ENCODE measurements around the gene TSPAN16.

TSPAN16 gene

GRCh38 chr19:11324079-11324661 is 28.2 kb downstream of the TSPAN16 start:
- Histone ChIP-seq H3F3A (ENCODE audit: insufficient read depth, low read length) (no peaks in the 10 kb centered on the region), H3K36me3 (replicated peaks; ENCODE audit: insufficient read depth, low read length) (no peaks in the 10 kb centered on the region), H3K27me3 (replicated peaks; ENCODE audit: insufficient read depth, low read length) (no peaks in the 10 kb centered on the region), H3K9me2 (replicated peaks; ENCODE audit: insufficient read depth, low read length) (no peaks in the 10 kb centered on the region), H3K4me2 (ENCODE audit: low read depth, low read length) (no peak overlapping the region), H3K27ac (ENCODE audit: low read length) (no peak overlapping the region), H2AFZ (ENCODE audit: low read length) (no peak overlapping the region), H4K20me1 (ENCODE audit: insufficient read depth, low read length) (no peaks in the 10 kb centered on the region), H3K9me3 (replicated peaks; ENCODE audit: insufficient read depth, low read length) (no peaks in the 10 kb centered on the region), H3K4me3 (ENCODE audit: low read length) (no peak overlapping the region), H3K9ac (ENCODE audit: low read length) (no peak overlapping the region), H3K4me1 (ENCODE audit: low read length) (no peaks in the 10 kb centered on the region), H3K79me2 (ENCODE audit: low read length) (no peaks in the 10 kb centered on the region)
- TF ChIP-seq EZH2phosphoT487 (IDR thresholded peaks at IDR 0.05; ENCODE audit: low read length) (no peak), EZH2 (optimal IDR thresholded peaks at IDR 0.05; ENCODE audit: low read depth, low read length) (no peak), CTCF (IDR thresholded peaks at IDR 0.05; ENCODE audit: low read length) (no peak)
- no peak for DNase-seq

- no peaks in the 10 kb centered on the region for H3K27me3 ChIP-seq (replicated peaks; ENCODE audit: insufficient read depth, low read length)
- TF ChIP-seq EZH2phosphoT487 (IDR thresholded peaks at IDR 0.05; ENCODE audit: low read length) (no peak), CTCF (IDR thresholded peaks at IDR 0.05; ENCODE audit: low read length) (no peak), EZH2 (optimal IDR thresholded peaks at IDR 0.05; ENCODE audit: low read depth, low read length) (no peak)
- DNase-seq = no peak
- no peak overlapping the region for H2AFZ ChIP-seq (ENCODE audit: low read length)
- no peak overlapping the region for H3K4me3 ChIP-seq (ENCODE audit: low read length)
- no peak overlapping the region for H3K9ac ChIP-seq (ENCODE audit: low read length)
- H3K4me2 ChIP-seq (ENCODE audit: low read depth, low read length) = no peak overlapping the region
- no peaks in the 10 kb centered on the region for H3K36me3 ChIP-seq (replicated peaks; ENCODE audit: insufficient read depth, low read length)
- no peak overlapping the region for H3K27ac ChIP-seq (ENCODE audit: low read length)
- no peaks in the 10 kb centered on the region for H4K20me1 ChIP-seq (ENCODE audit: insufficient read depth, low read length)
- H3K9me2 ChIP-seq (replicated peaks; ENCODE audit: insufficient read depth, low read length) = no peaks in the 10 kb centered on the region
- H3K9me3 ChIP-seq (replicated peaks; ENCODE audit: insufficient read depth, low read length) = no peaks in the 10 kb centered on the region
- no peaks in the 10 kb centered on the region for H3K4me1 ChIP-seq (ENCODE audit: low read length)
- no peaks in the 10 kb centered on the region for H3K79me2 ChIP-seq (ENCODE audit: low read length)
- no peaks in the 10 kb centered on the region for H3F3A ChIP-seq (ENCODE audit: insufficient read depth, low read length)
Observed at GRCh38 chr19:11324748-11325389, 28.9 kb downstream of the TSPAN16 start.

GRCh38 chr19:11325544-11325943 is 29.6 kb downstream of the TSPAN16 start:
- no peak overlapping the region for H3K4me3 ChIP-seq (ENCODE audit: low read length)
- no peak overlapping the region for H2AFZ ChIP-seq (ENCODE audit: low read length)
- no peaks in the 10 kb centered on the region for H3K36me3 ChIP-seq (replicated peaks; ENCODE audit: insufficient read depth, low read length)
- TF ChIP-seq CTCF (IDR thresholded peaks at IDR 0.05; ENCODE audit: low read length) (no peak), EZH2 (optimal IDR thresholded peaks at IDR 0.05; ENCODE audit: low read depth, low read length) (no peak), EZH2phosphoT487 (IDR thresholded peaks at IDR 0.05; ENCODE audit: low read length) (no peak)
- no peaks in the 10 kb centered on the region for H3K4me1 ChIP-seq (ENCODE audit: low read length)
- H3K27ac ChIP-seq (ENCODE audit: low read length) = no peak overlapping the region
- no peaks in the 10 kb centered on the region for H3K9me2 ChIP-seq (replicated peaks; ENCODE audit: insufficient read depth, low read length)
- H3K9ac ChIP-seq (ENCODE audit: low read length) = no peak overlapping the region
- H3K79me2 ChIP-seq (ENCODE audit: low read length) = no peaks in the 10 kb centered on the region
- H3K27me3 ChIP-seq (replicated peaks; ENCODE audit: insufficient read depth, low read length) = no peaks in the 10 kb centered on the region
- no peak overlapping the region for H3K4me2 ChIP-seq (ENCODE audit: low read depth, low read length)
- H4K20me1 ChIP-seq (ENCODE audit: insufficient read depth, low read length) = no peaks in the 10 kb centered on the region
- H3K9me3 ChIP-seq (replicated peaks; ENCODE audit: insufficient read depth, low read length) = no peaks in the 10 kb centered on the region
- H3F3A ChIP-seq (ENCODE audit: insufficient read depth, low read length) = no peaks in the 10 kb centered on the region
- DNase-seq = no peak

Data from MM.1S (cell line).